Fibroblast of the aortic adventitia (primary cell): Measurements from ENCODE around the gene PIANP. TPM values are rescaled to one million over a fixed set of nuclear protein-coding genes. Genes with fewer than 3 reads are reported as not detected.

ENCODE experiments used
- DNase-seq: peaks from one replicate; pipeline ENCODE4 v3.0.0-alpha.2; 2010; ENCODE audit warnings: low read depth
- H3K4me3 ChIP-seq: 2 replicates; pipeline ENCODE4 v1.5.1; 2011; ENCODE audit warnings: low read depth, mild to moderate bottlenecking, control low read depth, low read length, moderate library complexity
- CTCF ChIP-seq: IDR thresholded peaks from 2 replicates; pipeline ENCODE4 v1.5.1; 2011; ENCODE audit warnings: mild to moderate bottlenecking, low read length, control low read depth, inconsistent platforms; ENCODE audit not compliant: insufficient read depth
- total RNA-seq: library from RNA; depleted of rRNA; stranded (reverse); fragments of >200 nt; gene quantifications from 2 replicates; pipeline ENCODE4 v1.2.3, GENCODE V29; 2012; ENCODE audit warnings: low replicate concordance

Gene PIANP
- total RNA-seq, 1 donor: 0.45 TPM

- no peak for DNase-seq
- no peak for TF ChIP-seq CTCF
- H3K4me3 ChIP-seq: no peak overlapping the region
Measured at GRCh38 chr12:6703631-6704030, 3.0 kb upstream of the PIANP start.

- no peak for TF ChIP-seq CTCF
- no peak for DNase-seq
- H3K4me3 ChIP-seq: peak overlapping the region; percentile 67
Measured at GRCh38 chr12:6701078-6701768, 608 bp upstream of the PIANP start.

GRCh38 chr12:6699989-6700645, 498 bp downstream of the PIANP start:
- no peak for DNase-seq
- no peak for TF ChIP-seq CTCF
- peak overlapping the region; percentile 73 for H3K4me3 ChIP-seq

- DNase-seq: no peak
- H3K4me3 ChIP-seq: peak overlapping the region; percentile 73
- no peak for TF ChIP-seq CTCF
Measured at GRCh38 chr12:6699259-6699988, 1.2 kb downstream of the PIANP start.

- no peak for DNase-seq
- no peak overlapping the region for H3K4me3 ChIP-seq
- TF ChIP-seq CTCF: no peak
Measured at GRCh38 chr12:6698352-6699046, 2.1 kb downstream of the PIANP start.

- peak; percentile 65 for TF ChIP-seq CTCF
- DNase-seq: peak; percentile 62
Measured at GRCh38 chr12:6697584-6698351, 2.8 kb downstream of the PIANP start.

More at GRCh38 chr12:6697584-6698351, 2.8 kb downstream of the PIANP start:
- no peak overlapping the region for H3K4me3 ChIP-seq
